Frontal cortex (tissue), 4 donors: ENCODE data around the gene P2RY6. TPM values are rescaled to one million over a fixed set of nuclear protein-coding genes. Genes with fewer than 3 reads are reported as not detected.
A peak's percentile ranks its signal among the peaks of the same experiment; 100 is the strongest.

Experiments used
- DNase-seq, 2 donors: peaks; one replicate each; pipeline ENCODE4 v3.0.0; 2012; ENCODE audit warnings: low spot score in 2 of 2
- FAIRE-seq: peaks from 2 replicates; lab custom pipeline; 2012; peaks lifted over from hg19 to GRCh38; lab: Jason Lieb, UNC
- total RNA-seq: library from RNA; depleted of rRNA; stranded (reverse); fragments of >200 nt; gene quantifications from one replicate; pipeline ENCODE4 v1.2.3, GENCODE V29; 2014
- donor health status: control.
- donor health status: control.
- donor health status: control.

The P2RY6 gene
- total RNA-seq, 1 donor from 2014 or later, result under 0.01 TPM

- FAIRE-seq (no peak), DNase-seq (no peak)
These were observed 53.2 kb downstream of the P2RY6 start for GRCh38 chr11:73325036-73325981.

GRCh38 chr11:73326929-73327811 is 55.0 kb downstream of the P2RY6 start:
- no peak for FAIRE-seq
- no peak for DNase-seq

- FAIRE-seq, result no peak
These were observed 55.8 kb downstream of the P2RY6 start for GRCh38 chr11:73327812-73328364.

DNA sequence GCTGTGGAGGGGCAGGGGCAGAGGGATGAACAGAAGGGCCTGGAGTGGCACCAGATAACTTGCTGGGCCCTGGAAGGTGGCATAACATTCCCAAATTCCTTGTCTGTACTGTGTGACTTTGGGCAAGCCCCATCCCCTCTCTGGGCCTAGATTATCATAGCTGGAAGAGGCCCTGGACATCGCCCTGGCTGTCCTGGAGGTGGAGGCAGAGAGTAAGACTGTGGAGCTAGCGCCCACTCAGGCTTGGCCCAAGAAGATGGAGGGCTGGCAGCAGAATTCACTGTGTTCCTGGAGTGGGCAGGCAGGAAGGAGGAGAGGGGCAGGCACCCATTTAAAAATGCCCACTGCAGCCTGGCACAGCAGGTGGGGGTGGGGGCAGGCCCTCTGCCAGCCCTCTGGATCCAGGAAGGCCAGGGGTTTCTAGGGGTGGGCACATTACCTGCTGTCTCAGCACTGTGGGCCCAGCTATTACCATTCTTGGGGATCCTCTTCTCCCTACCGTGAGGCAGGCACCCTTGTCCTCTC is 58.5 kb downstream of the P2RY6 start:
- FAIRE-seq, result no peak
- no peak for DNase-seq

More at GRCh38 chr11:73327812-73328364, 55.8 kb downstream of the P2RY6 start:
- DNase-seq, result no peak

- FAIRE-seq (no peak), DNase-seq (no peak)
These were observed 59.2 kb downstream of the P2RY6 start for GRCh38 chr11:73331138-73331916.

- DNase-seq, result no peak
- FAIRE-seq, result no peak
These were observed 61.0 kb downstream of the P2RY6 start for GRCh38 chr11:73333173-73333572.

- FAIRE-seq, result no peak
- no peak for DNase-seq
These were observed 61.7 kb downstream of the P2RY6 start for GRCh38 chr11:73333640-73334383.

- DNase-seq (peak in 1 of 2 donors; percentile 54), FAIRE-seq (no peak)
These were observed 62.5 kb downstream of the P2RY6 start for GRCh38 chr11:73334384-73335203.

- FAIRE-seq (no peak), DNase-seq (peak; percentile 77 to 83)
These were observed 63.2 kb downstream of the P2RY6 start for GRCh38 chr11:73335204-73335923.

- FAIRE-seq (no peak), DNase-seq (no peak)
These were observed 65.7 kb downstream of the P2RY6 start for GRCh38 chr11:73337846-73338245.

- FAIRE-seq (no peak), DNase-seq (no peak)
These were observed 66.1 kb downstream of the P2RY6 start for GRCh38 chr11:73338279-73338678.

DNA sequence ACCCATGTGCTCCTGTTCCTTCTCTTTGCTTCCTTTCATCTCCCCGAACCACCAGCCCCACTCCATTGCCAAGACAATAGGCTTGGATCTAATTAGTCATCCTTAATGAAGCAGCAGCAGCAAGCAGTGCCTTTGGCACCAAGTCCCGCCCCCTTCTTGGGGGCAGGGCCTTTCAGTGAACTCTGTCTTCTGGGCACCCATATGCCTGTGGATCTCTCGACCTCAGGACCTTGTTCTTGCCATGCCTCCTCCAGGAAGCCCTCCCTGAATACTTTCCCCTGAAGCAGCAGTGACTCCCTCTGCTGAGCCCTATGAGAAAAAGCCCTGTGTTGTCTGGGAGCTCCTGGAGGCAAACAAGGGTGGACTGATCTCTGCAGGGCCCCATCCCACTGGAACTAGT is 68.0 kb downstream of the P2RY6 start:
- DNase-seq (no peak), FAIRE-seq (no peak)

DNA sequence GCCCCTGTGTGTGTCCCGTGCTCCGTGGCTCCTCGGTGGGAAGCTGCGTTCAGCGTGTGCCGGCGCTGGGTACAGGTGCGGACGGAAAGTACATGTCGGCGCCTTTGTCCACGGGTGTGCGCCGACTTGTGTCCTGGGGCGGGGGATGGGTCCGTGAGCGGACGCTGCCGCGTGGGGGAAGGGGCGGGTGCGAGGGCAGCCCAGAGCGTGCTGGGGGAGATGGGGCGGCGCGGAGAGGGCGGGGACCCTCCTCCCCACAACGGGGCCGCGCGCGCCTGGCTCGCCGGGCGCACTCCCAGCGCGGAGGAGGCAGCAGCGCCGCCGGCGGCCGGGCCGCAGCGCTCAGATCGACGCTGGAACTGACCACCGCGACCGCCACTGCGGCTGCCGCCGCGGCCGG is 70.5 kb downstream of the P2RY6 start:
- FAIRE-seq (no peak), DNase-seq (no peak)

DNA sequence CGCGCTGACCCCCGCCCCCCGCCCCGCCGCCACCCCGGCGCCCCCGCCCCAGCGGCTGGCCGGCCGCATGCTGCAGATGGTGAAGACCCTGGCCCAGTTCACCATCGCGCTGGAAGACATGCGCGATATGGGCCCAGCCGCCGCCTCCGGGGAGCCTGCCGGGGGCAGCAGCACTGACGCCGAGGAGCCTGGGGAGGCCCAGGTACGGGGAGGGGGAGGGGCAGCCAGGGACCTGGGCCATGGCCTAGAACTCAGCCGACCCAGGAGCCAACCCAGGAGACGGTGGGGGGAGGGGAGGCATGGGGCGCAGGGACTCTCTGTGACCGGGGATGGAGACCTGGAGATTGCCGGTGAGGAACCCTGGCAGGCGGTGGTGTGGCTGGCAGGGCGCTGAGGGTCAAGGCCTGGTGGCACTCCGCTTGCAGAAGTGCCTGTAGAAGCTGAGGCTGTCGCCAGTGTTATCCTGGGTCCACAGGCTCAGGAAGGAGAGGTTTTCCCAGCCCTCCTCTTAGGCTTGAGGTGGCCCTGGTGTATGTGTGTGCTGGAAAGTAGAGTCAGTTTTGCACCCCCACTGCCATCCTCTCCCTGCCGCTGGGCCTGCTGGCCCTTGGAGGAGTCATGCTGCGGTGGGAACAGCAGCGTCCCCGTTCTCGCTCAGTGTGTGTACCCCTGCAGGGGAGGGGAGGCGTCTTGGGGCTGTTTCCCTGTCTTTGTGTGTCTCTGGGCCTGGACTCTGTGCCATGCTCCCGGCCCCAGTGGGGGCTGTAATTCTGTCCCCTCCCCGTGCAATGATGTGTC is 71.1 kb downstream of the P2RY6 start:
- FAIRE-seq (no peak), DNase-seq (no peak)

DNA sequence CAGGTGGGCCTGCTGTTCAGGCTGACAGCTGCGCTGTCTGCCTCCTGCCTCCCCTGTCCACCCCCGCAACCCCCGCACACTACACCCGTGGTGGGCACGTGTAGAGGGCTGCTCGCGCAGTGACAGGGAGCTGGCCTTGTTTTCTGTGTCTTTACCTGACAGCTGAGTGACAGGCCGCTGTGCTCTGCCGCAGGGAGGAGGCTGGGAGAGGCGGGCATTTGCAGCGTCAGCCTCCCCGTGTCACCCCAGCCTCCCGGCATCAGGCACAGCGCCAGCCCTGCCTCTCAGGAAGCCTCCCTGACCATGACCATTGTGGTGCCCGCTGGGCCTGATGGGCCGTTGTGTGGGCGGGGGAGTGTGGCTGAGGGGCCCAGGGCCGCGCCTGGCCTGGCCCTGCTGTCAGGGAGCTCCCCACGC is 72.1 kb downstream of the P2RY6 start:
- peak in 1 of 2 donors; percentile 76 for DNase-seq
- no peak for FAIRE-seq

- DNase-seq (no peak), FAIRE-seq (no peak)
These were observed 73.5 kb downstream of the P2RY6 start for GRCh38 chr11:73345481-73346160.
